GM12872 (cell line): Measurements from ENCODE around the gene REG3G.

Experiments
- TF ChIP-seq, protein P1 (sequence below): IDR thresholded peaks from 3 replicates; pipeline ENCODE4 v1.5.1; 2011; ENCODE audit warnings: low read depth, mild to moderate bottlenecking, low read length, moderate library complexity; ENCODE audit not compliant: insufficient read depth

REG3G gene

DNA sequence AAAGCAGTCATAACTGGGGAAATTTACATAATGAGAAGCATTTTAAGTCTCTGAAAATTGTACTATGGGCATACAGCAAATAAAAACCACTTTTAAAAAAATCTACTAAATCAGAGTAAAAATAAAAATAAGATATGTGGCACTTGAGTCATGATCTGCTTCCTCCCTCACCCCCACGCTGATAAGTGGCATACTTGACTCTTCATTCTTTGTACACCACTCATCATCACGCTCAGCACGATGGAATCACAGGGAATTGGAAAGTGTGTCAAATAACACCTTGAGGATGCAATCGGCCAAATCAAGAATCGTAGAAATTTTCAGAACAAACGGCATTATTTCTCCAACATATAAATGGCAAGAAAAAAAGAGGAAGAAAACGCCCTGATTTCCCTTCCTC, 41.1 kb upstream of the REG3G start:
- TF ChIP-seq, protein P1, sequence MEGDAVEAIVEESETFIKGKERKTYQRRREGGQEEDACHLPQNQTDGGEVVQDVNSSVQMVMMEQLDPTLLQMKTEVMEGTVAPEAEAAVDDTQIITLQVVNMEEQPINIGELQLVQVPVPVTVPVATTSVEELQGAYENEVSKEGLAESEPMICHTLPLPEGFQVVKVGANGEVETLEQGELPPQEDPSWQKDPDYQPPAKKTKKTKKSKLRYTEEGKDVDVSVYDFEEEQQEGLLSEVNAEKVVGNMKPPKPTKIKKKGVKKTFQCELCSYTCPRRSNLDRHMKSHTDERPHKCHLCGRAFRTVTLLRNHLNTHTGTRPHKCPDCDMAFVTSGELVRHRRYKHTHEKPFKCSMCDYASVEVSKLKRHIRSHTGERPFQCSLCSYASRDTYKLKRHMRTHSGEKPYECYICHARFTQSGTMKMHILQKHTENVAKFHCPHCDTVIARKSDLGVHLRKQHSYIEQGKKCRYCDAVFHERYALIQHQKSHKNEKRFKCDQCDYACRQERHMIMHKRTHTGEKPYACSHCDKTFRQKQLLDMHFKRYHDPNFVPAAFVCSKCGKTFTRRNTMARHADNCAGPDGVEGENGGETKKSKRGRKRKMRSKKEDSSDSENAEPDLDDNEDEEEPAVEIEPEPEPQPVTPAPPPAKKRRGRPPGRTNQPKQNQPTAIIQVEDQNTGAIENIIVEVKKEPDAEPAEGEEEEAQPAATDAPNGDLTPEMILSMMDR = no peak

- TF ChIP-seq, protein P1 = no peak
Measured at GRCh38 chr2:78985558-78985957, 39.9 kb upstream of the REG3G start.

DNA sequence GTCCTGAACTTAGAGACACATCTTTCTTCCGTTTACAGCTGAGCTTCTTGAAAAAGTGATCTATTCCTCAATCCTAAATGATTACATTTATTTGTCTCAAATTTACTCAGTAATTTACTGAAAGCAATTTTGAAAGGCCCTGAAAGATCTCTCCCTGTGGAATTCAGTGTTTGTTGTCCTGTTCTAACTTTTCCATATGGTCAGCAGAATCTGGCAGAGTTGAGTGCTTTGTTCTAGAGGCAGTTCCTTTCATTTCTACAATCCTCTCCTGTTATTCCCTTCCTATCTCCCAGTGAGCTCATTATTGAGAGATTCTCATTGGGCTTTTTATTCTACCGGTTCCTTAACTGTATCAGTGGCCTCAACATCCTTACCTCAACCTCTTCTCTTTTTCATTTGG, 36.5 kb upstream of the REG3G start:
- TF ChIP-seq, protein P1 = no peak

GRCh38 chr2:78992451-78992806, 33.1 kb upstream of the REG3G start:
- TF ChIP-seq, protein P1 = 0 out of 3 replicates have a peak, but pooled peaks have one; percentile 27

DNA sequence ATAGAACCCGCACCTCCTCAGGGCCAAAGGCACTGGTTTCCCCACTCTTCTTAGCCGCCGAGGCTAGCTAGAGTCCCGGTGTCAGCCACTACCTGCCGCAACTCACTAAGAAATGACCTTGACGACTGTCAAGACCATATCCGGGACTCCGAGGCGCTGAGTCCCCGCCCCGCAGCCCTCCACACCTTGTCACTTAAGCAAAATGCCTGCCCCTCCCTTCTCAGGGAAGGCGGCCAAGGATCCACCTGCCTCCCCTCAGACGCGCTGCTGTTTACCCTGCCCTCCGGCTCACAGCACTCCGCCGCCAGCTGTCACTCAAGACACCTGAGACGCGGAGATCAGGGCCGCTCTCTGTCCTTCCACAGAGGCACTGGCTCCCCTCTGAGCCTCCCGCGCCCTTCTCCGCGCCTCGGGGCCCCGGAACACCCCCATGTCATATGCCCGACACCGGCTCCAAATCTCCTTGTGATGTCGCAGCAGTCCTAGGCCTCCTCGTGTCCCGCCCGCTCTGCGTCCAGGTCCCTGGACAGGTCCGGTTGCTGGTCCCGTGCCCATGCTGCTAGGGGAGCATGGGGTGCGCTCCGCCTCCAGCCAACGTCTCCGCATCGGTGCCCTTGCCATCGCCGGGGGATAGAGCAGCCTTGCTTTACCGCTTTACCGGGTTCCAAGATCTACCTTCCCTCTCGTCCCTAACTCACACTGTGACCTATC, 32.5 kb upstream of the REG3G start:
- TF ChIP-seq, protein P1 = no peak

DNA sequence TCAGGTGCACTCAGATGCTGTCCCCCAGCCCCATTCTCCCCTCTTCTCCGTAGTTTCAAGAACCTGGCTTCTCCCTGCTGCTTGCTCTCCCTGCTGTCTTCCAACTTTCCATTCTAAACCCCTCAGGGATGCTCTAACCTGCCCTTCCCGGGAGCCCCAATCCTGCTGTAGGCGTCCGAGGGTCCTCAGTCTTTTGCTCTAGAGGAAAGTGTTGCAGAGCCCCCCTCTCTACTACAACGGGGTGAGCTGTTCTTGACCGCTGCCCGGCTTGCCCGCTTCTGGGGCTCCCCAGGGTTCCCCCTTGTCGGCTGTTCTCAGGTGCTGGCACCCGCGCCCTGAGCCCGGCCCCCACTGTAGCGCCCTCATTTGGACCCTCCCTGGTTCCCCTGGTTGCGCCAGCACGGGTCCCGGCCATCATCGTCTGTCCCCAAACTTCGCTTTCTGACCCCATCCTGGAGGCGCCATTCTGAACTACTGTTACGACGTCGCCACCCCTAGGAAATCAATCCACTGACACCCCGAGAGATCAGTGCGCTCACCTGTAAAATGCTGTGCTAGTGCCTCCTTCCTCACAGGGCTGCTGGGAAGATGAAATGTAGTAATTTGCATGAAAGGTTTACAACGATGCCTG, 31.9 kb upstream of the REG3G start:
- TF ChIP-seq, protein P1 = no peak

GRCh38 chr2:78994789-78995188, 30.7 kb upstream of the REG3G start:
- TF ChIP-seq, protein P1 = no peak
